Cardiac muscle cell (in vitro differentiated cells and primary cell): ENCODE measurements around the gene OR5L1. TPM values are rescaled to one million over a fixed set of nuclear protein-coding genes. Genes with fewer than 3 reads are reported as not detected.

ENCODE experiments used
- DNase-seq, 2 donors: peaks; one replicate each; pipeline versions ENCODE4 v3.0.0 to v3.0.0-alpha.2; 2010 to 2017; ENCODE audit warnings: low read depth in 1 of 2, low spot score in 1 of 2
- H3K27ac ChIP-seq: fragments of 200-600 bp; sonication (generic); 2 replicates; pipeline ENCODE4 v1.5.1; 2016
- H3K27me3 ChIP-seq: fragments of 200-600 bp; sonication (generic); 2 replicates; pipeline ENCODE4 v1.6.0; 2016; ENCODE audit warnings: control low read depth
- H3K36me3 ChIP-seq: fragments of 200-600 bp; sonication (generic); 2 replicates; pipeline ENCODE4 v1.5.1; 2016; ENCODE audit warnings: control low read depth
- H3K4me1 ChIP-seq: fragments of 200-600 bp; sonication (generic); 2 replicates; pipeline ENCODE4 v1.8.1; 2017; ENCODE audit warnings: low read depth, mild to moderate bottlenecking, mixed run types
- H3K4me3 ChIP-seq: fragments of 200-600 bp; sonication (generic); 2 replicates; pipeline ENCODE4 v1.5.1; 2016; ENCODE audit warnings: mild to moderate bottlenecking
- H3K9me3 ChIP-seq: fragments of 200-600 bp; sonication (generic); 2 replicates; pipeline ENCODE4 v1.5.1; 2017; ENCODE audit warnings: low read depth, mild to moderate bottlenecking, control low read depth
- CTCF ChIP-seq: IDR thresholded peaks from 2 replicates; pipeline ENCODE4 v1.5.1; 2012; ENCODE audit warnings: low read depth, mild to moderate bottlenecking, low read length
- polyA plus RNA-seq: library from polyadenylated mRNA; unstranded; fragments of >200 nt; fragmentation: Nextera tagmentation; extraction: Ambion mirVana; gene quantifications from 2 replicates; pipeline ENCODE4 v1.2.1, GENCODE V29; 2016
- total RNA-seq: library from RNA; depleted of rRNA; stranded (reverse); fragments of >200 nt; gene quantifications from 2 replicates; pipeline ENCODE4 v1.2.3, GENCODE V29; 2016

The OR5L1 gene
- total and polyA plus RNA-seq, 2 experiments from 2014 or later = not detected

GRCh38 chr11:55806248-55806647 is 4.9 kb upstream of the OR5L1 start:
- no peak overlapping the region for H3K4me3 ChIP-seq
- no peak for DNase-seq
- no peaks in the 10 kb centered on the region for H3K27me3 ChIP-seq
- no peaks in the 10 kb centered on the region for H3K9me3 ChIP-seq
- H3K36me3 ChIP-seq = no peaks in the 10 kb centered on the region
- H3K27ac ChIP-seq = no peak overlapping the region
- no peaks in the 10 kb centered on the region for H3K4me1 ChIP-seq
- TF ChIP-seq CTCF = no peak

- no peak for DNase-seq
- TF ChIP-seq CTCF = no peak
Measured at GRCh38 chr11:55819330-55819729, 8.2 kb downstream of the OR5L1 start, which contains the start of gene OR5D18. OR5D18 (plus strand) TSS chr11:55819630; CDS start chr11:55819630, 0 bp downstream.

GRCh38 chr11:55826919-55827318 is 15.8 kb downstream of the OR5L1 start, which contains the start of gene OR5L2:
OR5L2 (plus strand) TSS chr11:55827219; CDS start chr11:55827219, 0 bp downstream.
- TF ChIP-seq CTCF = no peak
- Histone ChIP-seq H3K36me3 (no peaks in the 10 kb centered on the region), H3K9me3 (no peaks in the 10 kb centered on the region), H3K27ac (no peak within 1 kb of the TSS), H3K4me1 (no peaks in the 10 kb centered on the region), H3K4me3 (no peak within 1 kb of the TSS), H3K27me3 (no peaks in the 10 kb centered on the region)
- no peak for DNase-seq

More at GRCh38 chr11:55819330-55819729, 8.2 kb downstream of the OR5L1 start, which contains the start of gene OR5D18:
- H3K4me3 ChIP-seq = no peak within 1 kb of the TSS
- H3K36me3 ChIP-seq = no peaks in the 10 kb centered on the region
- H3K27me3 ChIP-seq = no peaks in the 10 kb centered on the region
- no peaks in the 10 kb centered on the region for H3K9me3 ChIP-seq
- H3K4me1 ChIP-seq = no peaks in the 10 kb centered on the region
- H3K27ac ChIP-seq = no peak within 1 kb of the TSS

GRCh38 chr11:55838452-55838851 is 27.3 kb downstream of the OR5L1 start, which contains the start of gene OR5D16:
OR5D16 (plus strand) TSS chr11:55838752; CDS start chr11:55838752, 0 bp downstream.
- Histone ChIP-seq H3K4me3 (no peak within 1 kb of the TSS), H3K4me1 (no peaks in the 10 kb centered on the region), H3K27ac (no peak within 1 kb of the TSS), H3K27me3 (no peaks in the 10 kb centered on the region), H3K36me3 (no peaks in the 10 kb centered on the region), H3K9me3 (no peaks in the 10 kb centered on the region)
- TF ChIP-seq CTCF = no peak
- DNase-seq = no peak

- no peak for TF ChIP-seq CTCF
- H3K4me3 ChIP-seq = no peak overlapping the region
Measured at GRCh38 chr11:55847453-55847852, 36.3 kb downstream of the OR5L1 start.

GRCh38 chr11:55849037-55849436 is 37.9 kb downstream of the OR5L1 start:
- no peak overlapping the region for H3K27ac ChIP-seq
- no peak for DNase-seq
- no peaks in the 10 kb centered on the region for H3K36me3 ChIP-seq
- H3K27me3 ChIP-seq = no peaks in the 10 kb centered on the region
- H3K9me3 ChIP-seq = no peaks in the 10 kb centered on the region
- H3K4me3 ChIP-seq = no peak overlapping the region
- no peak for TF ChIP-seq CTCF
- H3K4me1 ChIP-seq = no peaks in the 10 kb centered on the region

More at GRCh38 chr11:55847453-55847852, 36.3 kb downstream of the OR5L1 start:
- no peak overlapping the region for H3K27ac ChIP-seq
- no peaks in the 10 kb centered on the region for H3K36me3 ChIP-seq
- no peaks in the 10 kb centered on the region for H3K9me3 ChIP-seq
- no peaks in the 10 kb centered on the region for H3K27me3 ChIP-seq
- H3K4me1 ChIP-seq = no peaks in the 10 kb centered on the region
- DNase-seq = no peak
